AG08396 (cell line): Measurements from ENCODE around the gene SMOC1.
"Not testable (repeated sequence)": the region's sequence is repeated elsewhere in the genome, so short reads cannot be mapped to it uniquely, and the experiment has no call there.

Experiments
- DNase-seq: peaks from one replicate; pipeline ENCODE4 v3.0.0; 2012; ENCODE audit warnings: low spot score, mixed read lengths

The SMOC1 gene

GRCh38 chr14:69901113-69901951, 22.1 kb downstream of the SMOC1 start:
- no peak for DNase-seq

- not testable (repeated sequence) for DNase-seq
Measured at GRCh38 chr14:69903046-69903445, 23.8 kb downstream of the SMOC1 start.

GRCh38 chr14:69904246-69904645, 25.0 kb downstream of the SMOC1 start:
- no peak for DNase-seq

GRCh38 chr14:69906201-69906600, 27.0 kb downstream of the SMOC1 start:
- DNase-seq: no peak

GRCh38 chr14:69909826-69910550, 30.8 kb downstream of the SMOC1 start:
- DNase-seq: no peak

GRCh38 chr14:69910871-69911270, 31.7 kb downstream of the SMOC1 start:
- DNase-seq: no peak

- DNase-seq: no peak
Measured at GRCh38 chr14:69913686-69914085, 34.5 kb downstream of the SMOC1 start.

GRCh38 chr14:69916396-69916795, 37.2 kb downstream of the SMOC1 start:
- DNase-seq: no peak

- no peak for DNase-seq
Measured at GRCh38 chr14:69917287-69917686, 38.1 kb downstream of the SMOC1 start.

GRCh38 chr14:69919815-69920214, 40.6 kb downstream of the SMOC1 start:
- no peak for DNase-seq

GRCh38 chr14:69921052-69921451, 41.8 kb downstream of the SMOC1 start:
- no peak for DNase-seq

GRCh38 chr14:69922198-69922597, 43.0 kb downstream of the SMOC1 start:
- no peak for DNase-seq

- DNase-seq: no peak
Measured at GRCh38 chr14:69924201-69924600, 45.0 kb downstream of the SMOC1 start.

GRCh38 chr14:69928111-69928523, 48.9 kb downstream of the SMOC1 start:
- DNase-seq: no peak

- no peak for DNase-seq
Measured at GRCh38 chr14:69930780-69931379, 51.7 kb downstream of the SMOC1 start.

GRCh38 chr14:69931960-69932359, 52.7 kb downstream of the SMOC1 start:
- no peak for DNase-seq

- no peak for DNase-seq
Measured at GRCh38 chr14:69932391-69932790, 53.2 kb downstream of the SMOC1 start.

- no peak for DNase-seq
Measured at GRCh38 chr14:69933623-69934275, 54.5 kb downstream of the SMOC1 start.

- DNase-seq: no peak
Measured at GRCh38 chr14:69937367-69938081, 58.3 kb downstream of the SMOC1 start.

GRCh38 chr14:69938751-69939150, 59.5 kb downstream of the SMOC1 start:
- no peak for DNase-seq
